ENCODE measurements around the gene C12orf60.
"Not testable (repeated sequence)": the region's sequence is repeated elsewhere in the genome, so short reads cannot be mapped to it uniquely, and the experiment has no call there.

The C12orf60 gene

GRCh38 chr12:14803011-14803829 is at the start of gene C12orf60, which contains the start of gene WBP11:
C12orf60 (plus strand) TSS chr12:14803670; CDS start chr12:14822936, 19,266 bp downstream.
WBP11 (minus strand) TSS chr12:14803478; CDS start chr12:14801383, 2,095 bp downstream.
- peak; percentile 88 for DNase-seq

GRCh38 chr12:14756334-14757143 is 46.9 kb upstream of the C12orf60 start:
- no peak for DNase-seq

- DNase-seq, result not testable (repeated sequence)
These were observed 43.7 kb upstream of the C12orf60 start for GRCh38 chr12:14759711-14760280.

- DNase-seq, result no peak
These were observed 38.1 kb upstream of the C12orf60 start for GRCh38 chr12:14765398-14765797.

GRCh38 chr12:14766020-14766419 is 37.5 kb upstream of the C12orf60 start:
- DNase-seq, result not testable (repeated sequence)

DNA sequence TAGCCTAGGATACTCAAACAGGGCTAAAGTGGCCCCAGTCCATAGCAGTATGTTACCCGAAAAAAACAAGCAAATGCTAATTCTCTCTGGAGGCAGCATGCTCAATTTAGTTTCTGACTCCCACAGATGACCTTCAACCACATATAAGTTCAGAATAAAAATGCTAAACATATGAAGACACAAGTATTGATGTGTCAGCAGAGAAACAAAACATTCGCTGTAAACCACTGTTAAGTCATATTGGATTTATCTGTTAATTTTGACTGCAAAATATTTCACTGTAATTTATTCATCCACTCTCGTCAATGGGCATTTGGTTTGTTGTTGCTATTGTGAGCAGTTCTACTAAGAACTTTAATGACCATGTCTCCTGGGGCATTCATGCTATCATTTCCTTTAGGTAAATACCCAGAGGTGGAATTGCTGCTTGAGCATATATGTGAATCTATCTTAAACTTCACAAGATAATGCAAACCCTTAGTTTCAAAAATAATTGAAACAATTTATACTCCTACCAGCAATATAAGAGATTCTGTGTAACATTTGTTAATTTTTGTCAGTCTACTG is 36.7 kb upstream of the C12orf60 start:
- DNase-seq, result no peak

- no peak for DNase-seq
These were observed 35.9 kb upstream of the C12orf60 start for GRCh38 chr12:14767617-14768016.

DNA sequence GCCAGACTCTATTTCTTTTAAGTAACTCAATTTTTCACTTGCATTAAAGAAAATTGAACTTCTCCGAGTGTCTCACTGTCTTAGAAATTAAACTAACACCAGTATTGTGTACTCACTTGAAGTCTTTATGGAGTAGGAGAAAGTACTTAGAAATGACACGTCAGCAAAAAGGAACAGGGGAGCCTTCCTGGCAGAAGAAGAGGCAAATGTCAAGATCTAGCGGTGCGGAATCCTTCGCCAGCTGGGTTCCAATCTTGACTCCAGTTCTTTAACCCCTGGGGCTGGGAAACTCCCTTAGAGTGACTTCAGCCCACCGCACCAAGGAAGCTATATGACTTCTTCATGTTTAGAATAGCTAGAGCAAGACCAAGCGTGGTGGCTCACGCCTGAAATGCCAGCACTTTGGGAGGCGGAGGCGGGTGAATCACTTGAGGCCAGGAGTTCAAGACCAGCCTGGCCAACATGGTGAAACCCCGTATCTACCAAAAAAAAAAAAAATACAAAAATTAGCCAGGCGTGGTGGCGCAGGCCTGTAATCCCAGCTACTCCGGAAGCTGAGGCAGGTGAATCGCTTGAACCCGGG is 34.6 kb upstream of the C12orf60 start:
- no peak for DNase-seq

DNA sequence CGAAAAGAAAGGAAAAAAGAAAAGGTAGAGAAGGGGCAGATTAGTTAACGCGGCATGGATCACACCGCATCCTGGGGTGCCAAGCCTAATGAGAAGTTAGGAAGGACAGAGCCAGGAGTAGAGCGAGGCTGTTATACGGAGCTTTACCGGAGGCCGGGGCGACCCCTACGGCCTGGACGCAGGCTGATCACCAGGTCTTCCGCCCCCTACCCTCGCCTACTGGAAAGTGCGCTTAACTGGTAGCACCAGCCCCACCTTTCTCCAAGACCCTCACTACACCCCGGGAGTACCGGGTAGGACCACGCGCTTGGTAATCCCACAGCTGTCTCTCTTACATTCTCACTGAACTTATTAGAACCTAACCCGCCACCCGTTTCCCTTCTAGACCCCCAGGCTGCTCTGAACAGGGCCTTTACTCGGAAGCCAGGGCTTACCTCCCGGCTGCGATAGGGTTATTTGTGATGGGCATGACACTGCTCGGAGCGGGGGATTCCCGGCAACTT is 34.0 kb upstream of the C12orf60 start:
- no peak for DNase-seq

DNA sequence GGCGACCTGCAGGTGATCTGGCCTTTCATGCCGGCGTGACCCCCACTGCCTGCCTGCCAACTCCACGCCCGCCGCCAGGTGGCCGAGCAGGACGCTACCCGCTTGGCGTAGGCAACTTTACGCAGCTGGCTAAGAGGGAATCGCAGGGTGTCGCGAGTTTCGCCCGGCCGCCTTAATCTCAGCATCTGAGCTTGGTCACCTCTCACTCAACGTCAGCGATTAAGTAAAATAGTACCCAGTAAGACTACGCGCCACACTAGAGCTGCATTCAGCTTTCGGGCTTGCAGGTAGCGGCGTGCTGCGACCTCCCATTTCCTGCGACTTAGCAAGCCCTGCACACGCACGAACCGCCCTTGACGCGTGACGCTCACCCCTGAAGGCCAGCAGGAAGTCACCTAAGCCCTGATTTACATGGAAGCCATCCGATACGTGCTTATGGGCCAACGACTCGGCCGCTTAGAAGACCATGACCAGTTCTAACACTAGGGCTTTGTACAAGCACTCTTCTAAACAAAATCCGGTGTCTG is 33.4 kb upstream of the C12orf60 start:
- peak; percentile 44 for DNase-seq

DNA sequence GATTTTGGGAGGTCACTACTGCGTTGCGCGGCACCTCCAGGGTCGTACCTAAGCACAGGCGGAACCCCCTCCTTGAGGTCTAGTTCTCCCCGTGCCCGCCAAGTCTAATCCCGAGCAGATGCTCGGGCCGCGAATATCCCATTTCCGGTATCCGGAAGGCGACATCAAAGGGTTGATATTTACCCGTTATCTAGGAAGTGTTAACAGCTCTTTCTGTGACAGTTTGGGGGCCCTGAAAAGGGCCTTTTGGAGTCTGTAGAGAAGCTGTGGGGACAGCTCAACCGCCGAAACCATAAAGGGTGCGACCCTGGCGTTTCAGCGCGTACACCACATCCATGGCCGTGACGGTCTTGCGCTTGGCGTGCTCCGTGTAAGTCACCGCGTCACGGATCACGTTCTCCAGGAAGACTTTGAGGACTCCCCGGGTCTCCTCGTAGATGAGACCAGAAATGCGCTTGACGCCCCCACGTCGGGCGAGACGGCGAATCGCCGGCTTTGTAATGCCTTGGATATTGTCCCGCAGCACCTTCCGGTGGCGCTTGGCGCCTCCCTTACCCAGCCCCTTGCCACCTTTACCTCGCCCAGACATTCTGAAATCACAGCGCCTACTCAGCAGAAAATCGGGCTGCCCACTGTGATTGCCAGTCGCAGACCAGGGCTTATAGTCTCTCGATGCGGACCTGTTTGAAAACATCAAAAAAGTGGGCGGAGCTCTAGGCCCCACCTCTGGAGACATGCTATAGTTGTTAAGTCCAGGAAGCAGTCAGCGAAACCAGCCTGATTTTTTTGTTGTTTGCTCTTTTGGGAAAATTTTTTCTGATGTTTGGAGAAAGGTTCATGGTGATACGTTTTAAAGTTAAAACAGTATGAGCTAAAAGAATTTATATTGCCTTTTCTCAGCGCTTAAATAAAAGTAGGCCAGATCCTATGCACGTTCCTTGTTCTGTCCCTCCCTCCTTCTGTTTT is 32.7 kb upstream of the C12orf60 start:
- peak; percentile 85 for DNase-seq

DNA sequence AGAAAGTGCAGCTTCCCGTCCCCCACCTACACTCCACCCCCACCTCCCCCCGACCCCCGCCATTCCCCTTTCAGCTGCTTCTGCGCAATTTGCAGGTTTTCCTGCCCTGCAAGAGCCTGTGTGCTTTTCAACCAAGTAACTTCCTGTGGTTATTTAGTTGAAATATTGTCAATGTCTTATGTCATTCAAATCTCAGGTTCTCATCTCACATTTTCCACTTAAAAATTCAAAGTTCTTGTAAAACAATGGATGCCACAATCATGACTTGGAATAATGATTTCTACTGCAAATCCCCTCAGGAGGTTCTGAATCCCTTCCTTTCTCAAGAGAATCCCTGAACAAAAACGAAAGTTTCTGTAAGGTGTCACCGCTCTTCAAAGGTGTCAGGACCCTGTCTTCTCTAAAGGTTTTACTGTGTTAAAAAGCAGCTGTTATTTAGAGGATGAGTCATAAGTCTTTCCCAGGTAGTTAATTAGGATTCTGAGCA is 31.8 kb upstream of the C12orf60 start:
- no peak for DNase-seq

DNA sequence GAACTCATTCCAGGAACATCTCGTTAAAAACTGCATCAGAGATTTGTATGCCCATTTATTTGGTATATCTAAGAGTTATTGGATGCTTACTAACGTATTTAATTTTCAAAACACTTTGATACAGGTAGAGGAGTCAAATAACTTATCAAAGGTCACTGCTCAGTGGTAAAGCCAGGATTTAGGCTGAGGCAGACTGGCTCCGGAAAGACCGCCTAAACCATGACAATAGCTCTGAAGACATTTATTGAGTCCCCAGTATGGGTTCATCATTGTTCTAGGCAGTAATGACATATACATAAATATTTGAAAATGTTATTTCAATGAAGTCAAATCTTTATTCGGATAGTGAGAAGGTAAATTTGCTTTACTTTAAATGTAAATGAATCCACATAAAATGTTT is 30.5 kb upstream of the C12orf60 start:
- no peak for DNase-seq

DNA sequence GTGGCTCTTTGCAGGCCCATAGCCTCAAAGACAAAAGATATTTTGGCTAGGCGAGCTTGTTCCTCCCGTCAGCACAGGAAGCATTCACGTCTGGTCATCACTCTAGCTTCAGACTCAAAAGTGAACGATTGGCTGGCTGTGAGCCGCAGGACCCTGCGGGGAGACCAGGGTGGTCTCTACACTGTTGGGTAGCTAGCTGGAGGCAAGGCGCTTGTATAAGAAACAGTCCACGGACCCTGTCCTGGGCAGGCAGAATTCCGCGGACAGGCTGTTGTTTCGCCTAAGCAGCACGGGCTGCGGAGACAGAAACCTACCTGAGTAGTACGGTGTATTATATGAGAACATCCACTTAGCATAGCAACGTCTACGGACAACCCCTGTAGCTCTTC is 29.8 kb upstream of the C12orf60 start:
- no peak for DNase-seq

GRCh38 chr12:14774074-14774905 is 29.2 kb upstream of the C12orf60 start:
- DNase-seq, result peak; percentile 82

DNA sequence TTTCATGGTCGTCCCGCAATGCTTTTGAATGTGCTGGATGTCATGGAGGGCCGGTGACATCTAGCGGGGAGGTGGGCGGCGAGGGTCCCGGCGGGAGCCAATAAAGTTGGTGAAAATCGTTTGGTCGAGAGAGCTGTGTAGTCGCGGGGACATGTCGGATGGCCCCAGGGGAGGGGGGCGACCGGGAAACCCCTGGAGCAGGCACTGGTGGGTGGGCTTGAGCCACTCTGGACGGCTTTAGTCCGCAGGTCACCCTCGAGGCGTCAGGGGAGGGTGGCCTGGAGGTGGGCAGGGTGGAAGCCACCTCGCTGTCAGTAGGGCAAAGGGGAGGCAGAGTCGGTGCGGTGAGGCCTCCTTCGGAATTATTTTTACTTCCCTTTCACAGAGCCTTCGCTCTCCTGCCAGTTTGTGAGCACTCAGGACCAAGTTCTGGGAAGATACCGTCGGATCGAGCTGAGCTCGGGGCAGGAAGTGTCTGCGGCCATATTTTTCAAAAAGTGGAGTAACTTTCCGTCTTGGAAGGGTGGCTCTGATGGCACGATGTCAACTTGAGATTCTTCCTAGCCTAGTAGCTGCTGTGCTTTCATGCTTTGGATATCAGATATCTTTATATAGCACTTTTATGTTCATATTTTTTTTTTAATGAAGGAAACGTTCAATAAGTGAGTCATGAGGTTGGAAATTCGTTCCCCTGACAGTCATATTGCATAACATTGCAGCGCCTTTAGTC is 28.4 kb upstream of the C12orf60 start:
- no peak for DNase-seq

DNA sequence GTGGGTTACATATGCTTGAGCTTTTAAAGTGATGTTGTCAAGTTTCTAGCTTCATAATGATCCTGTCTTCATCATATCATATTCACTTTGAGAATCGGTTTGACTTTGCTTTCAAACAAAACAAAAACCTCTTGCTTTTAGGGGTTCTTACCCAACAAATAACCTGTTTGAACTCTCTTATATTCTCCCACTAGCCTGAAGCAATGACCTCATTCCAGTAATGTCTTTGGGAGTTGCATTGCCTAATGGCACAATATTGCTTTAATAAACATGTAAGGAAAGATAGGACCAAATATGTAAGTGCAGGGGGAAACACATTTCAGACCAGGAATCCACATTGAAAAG is 27.9 kb upstream of the C12orf60 start:
- DNase-seq, result no peak

GRCh38 chr12:14776236-14776961 is 27.1 kb upstream of the C12orf60 start:
- no peak for DNase-seq

- DNase-seq, result no peak
These were observed 26.2 kb upstream of the C12orf60 start for GRCh38 chr12:14777271-14777670.

Measured in T1000 (cell line).